ENCODE data around the gene NXPH3.

NXPH3 gene

DNA sequence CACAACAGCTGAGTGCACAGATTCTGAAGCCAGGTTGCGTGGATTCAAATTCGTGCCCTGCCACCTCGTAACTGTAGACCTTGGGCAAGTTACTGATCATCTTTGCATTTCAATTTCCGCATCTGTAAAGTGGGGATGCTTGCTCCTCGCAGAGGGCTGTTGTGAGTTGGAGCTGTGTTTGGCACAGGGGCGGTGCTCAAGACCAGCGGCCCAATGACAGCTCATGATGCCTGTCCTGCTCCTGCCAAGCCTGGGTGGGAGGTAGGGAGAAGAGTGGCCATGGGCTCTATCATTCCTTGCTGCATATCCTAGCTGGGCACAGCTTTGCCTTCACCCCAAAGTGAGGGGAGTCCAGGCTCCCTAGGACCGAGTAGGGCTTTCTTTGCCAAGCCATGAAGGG is 12.6 kb downstream of the NXPH3 start:
- TF ChIP-seq EZH2phosphoT487 (IDR thresholded peaks at IDR 0.05; ENCODE audit: borderline replicate concordance), result no peak
- TF ChIP-seq, protein P1, sequence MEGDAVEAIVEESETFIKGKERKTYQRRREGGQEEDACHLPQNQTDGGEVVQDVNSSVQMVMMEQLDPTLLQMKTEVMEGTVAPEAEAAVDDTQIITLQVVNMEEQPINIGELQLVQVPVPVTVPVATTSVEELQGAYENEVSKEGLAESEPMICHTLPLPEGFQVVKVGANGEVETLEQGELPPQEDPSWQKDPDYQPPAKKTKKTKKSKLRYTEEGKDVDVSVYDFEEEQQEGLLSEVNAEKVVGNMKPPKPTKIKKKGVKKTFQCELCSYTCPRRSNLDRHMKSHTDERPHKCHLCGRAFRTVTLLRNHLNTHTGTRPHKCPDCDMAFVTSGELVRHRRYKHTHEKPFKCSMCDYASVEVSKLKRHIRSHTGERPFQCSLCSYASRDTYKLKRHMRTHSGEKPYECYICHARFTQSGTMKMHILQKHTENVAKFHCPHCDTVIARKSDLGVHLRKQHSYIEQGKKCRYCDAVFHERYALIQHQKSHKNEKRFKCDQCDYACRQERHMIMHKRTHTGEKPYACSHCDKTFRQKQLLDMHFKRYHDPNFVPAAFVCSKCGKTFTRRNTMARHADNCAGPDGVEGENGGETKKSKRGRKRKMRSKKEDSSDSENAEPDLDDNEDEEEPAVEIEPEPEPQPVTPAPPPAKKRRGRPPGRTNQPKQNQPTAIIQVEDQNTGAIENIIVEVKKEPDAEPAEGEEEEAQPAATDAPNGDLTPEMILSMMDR (conservative IDR thresholded peaks at IDR 0.05; ENCODE audit: low read length), result no peak
- no peak overlapping the region for H3K4me2 ChIP-seq (ENCODE audit: low read depth, low read length, poor library complexity, severe bottlenecking)
- no peaks in the 10 kb centered on the region for H3K36me3 ChIP-seq (ENCODE audit: insufficient read depth, low read length)

DNA sequence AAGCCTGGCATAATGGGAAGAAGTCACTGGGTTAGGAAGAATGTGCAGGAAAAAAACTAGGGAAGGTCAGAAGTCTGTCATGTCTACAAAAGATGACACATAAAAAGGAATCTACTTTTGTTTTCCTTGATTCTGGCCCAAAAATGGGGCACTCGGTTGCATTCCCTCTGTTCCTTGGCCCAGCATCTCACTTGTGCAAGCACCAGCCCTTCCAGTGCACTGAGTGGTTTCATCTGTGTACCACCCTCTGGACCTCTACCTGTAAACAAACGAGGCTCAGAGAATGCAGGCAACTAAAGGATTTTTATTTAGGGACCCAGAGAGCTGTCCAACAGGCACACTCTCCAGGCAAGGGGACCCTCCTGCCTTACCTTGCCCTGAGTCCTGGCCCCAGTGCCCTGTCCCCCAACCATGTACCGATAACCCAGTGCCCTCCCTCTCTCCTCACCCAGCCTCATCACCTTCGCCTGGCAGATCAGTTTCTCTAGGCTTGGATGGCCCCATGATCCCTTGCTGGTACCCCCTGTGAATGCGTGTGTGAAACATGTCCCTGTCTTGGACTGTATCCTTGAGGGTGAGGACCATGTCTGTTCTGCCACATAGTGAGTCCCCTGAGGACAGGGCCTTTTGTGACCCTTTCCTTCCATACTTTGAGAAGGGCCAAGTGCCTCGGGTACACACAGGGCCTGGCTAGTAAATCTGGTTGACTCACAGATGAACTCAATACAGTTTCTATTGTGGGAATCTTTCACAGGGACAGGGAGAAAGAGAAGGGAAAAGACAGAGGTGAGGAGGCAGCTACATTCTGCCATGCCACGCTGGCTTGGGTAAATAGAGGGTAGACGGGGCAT is 13.3 kb downstream of the NXPH3 start:
- H3K9me2 ChIP-seq (replicated peaks; ENCODE audit: low read depth, low read length), result no peaks in the 10 kb centered on the region
- H3F3A ChIP-seq (ENCODE audit: low read depth), result no peaks in the 10 kb centered on the region
- H3K9me3 ChIP-seq (ENCODE audit: insufficient read depth, low read depth, low read length), result no peaks in the 10 kb centered on the region
- no peak overlapping the region for H2AFZ ChIP-seq (ENCODE audit: low read length)
- H3K79me2 ChIP-seq (ENCODE audit: insufficient read depth, low read length), result no peaks in the 10 kb centered on the region
- H3K36me3 ChIP-seq (ENCODE audit: insufficient read depth, low read length), result no peaks in the 10 kb centered on the region
- H4K20me1 ChIP-seq (ENCODE audit: insufficient read depth, low read length, poor library complexity, severe bottlenecking), result no peaks in the 10 kb centered on the region
- no peak overlapping the region for H3K4me2 ChIP-seq (ENCODE audit: low read depth, low read length, poor library complexity, severe bottlenecking)
- H3K9ac ChIP-seq (ENCODE audit: low read depth, low read length, poor library complexity, severe bottlenecking), result no peak overlapping the region
- TF ChIP-seq EZH2phosphoT487 (IDR thresholded peaks at IDR 0.05; ENCODE audit: borderline replicate concordance), result no peak
- TF ChIP-seq, protein P1 (conservative IDR thresholded peaks at IDR 0.05; ENCODE audit: low read length), result no peak
- H3K27me3 ChIP-seq (ENCODE audit: insufficient read depth, low read length, poor library complexity, severe bottlenecking), result no peaks in the 10 kb centered on the region
- no peak overlapping the region for H3K4me3 ChIP-seq (ENCODE audit: low read length, poor library complexity, severe bottlenecking)
- no peaks in the 10 kb centered on the region for H3K4me1 ChIP-seq (ENCODE audit: insufficient read depth, low read length, poor library complexity, severe bottlenecking)

More for the DNA sequence above, 12.6 kb downstream of the NXPH3 start:
- Histone ChIP-seq H3K9me3 (ENCODE audit: insufficient read depth, low read depth, low read length) (no peaks in the 10 kb centered on the region), H3K4me3 (ENCODE audit: low read length, poor library complexity, severe bottlenecking) (no peak overlapping the region), H2AFZ (ENCODE audit: low read length) (no peak overlapping the region), H3K4me1 (ENCODE audit: insufficient read depth, low read length, poor library complexity, severe bottlenecking) (no peaks in the 10 kb centered on the region), H3K27me3 (ENCODE audit: insufficient read depth, low read length, poor library complexity, severe bottlenecking) (no peaks in the 10 kb centered on the region), H3K9me2 (replicated peaks; ENCODE audit: low read depth, low read length) (no peaks in the 10 kb centered on the region), H3F3A (ENCODE audit: low read depth) (no peaks in the 10 kb centered on the region), H3K79me2 (ENCODE audit: insufficient read depth, low read length) (no peaks in the 10 kb centered on the region), H4K20me1 (ENCODE audit: insufficient read depth, low read length, poor library complexity, severe bottlenecking) (no peaks in the 10 kb centered on the region), H3K9ac (ENCODE audit: low read depth, low read length, poor library complexity, severe bottlenecking) (no peak overlapping the region)

DNA sequence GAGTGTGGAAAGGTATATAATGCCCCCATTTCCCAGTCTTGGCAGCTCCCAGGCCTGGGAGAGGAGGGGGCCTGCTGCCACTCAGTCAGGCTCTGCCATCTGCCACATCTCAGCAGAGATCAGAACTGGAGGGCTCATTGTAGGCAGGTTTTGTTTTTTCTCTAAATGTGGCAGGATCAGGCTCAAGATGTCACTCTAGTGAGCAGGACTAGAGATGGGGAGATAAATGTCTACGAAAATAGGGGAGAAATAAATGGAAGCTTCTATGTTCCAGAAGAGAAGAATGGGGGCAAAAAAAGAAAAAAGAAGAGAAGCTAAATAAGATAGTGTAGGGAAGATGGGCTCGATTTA is 13.9 kb downstream of the NXPH3 start:
- Histone ChIP-seq H3K27me3 (ENCODE audit: insufficient read depth, low read length, poor library complexity, severe bottlenecking) (no peaks in the 10 kb centered on the region), H3K36me3 (ENCODE audit: insufficient read depth, low read length) (no peaks in the 10 kb centered on the region), H2AFZ (ENCODE audit: low read length) (no peak overlapping the region), H3K4me2 (ENCODE audit: low read depth, low read length, poor library complexity, severe bottlenecking) (no peak overlapping the region), H3K9me3 (ENCODE audit: insufficient read depth, low read depth, low read length) (no peaks in the 10 kb centered on the region), H3K9me2 (replicated peaks; ENCODE audit: low read depth, low read length) (no peaks in the 10 kb centered on the region), H3K9ac (ENCODE audit: low read depth, low read length, poor library complexity, severe bottlenecking) (no peak overlapping the region), H3K4me1 (ENCODE audit: insufficient read depth, low read length, poor library complexity, severe bottlenecking) (no peaks in the 10 kb centered on the region), H4K20me1 (ENCODE audit: insufficient read depth, low read length, poor library complexity, severe bottlenecking) (no peaks in the 10 kb centered on the region), H3F3A (ENCODE audit: low read depth) (no peaks in the 10 kb centered on the region), H3K4me3 (ENCODE audit: low read length, poor library complexity, severe bottlenecking) (no peak overlapping the region), H3K79me2 (ENCODE audit: insufficient read depth, low read length) (no peaks in the 10 kb centered on the region)
- TF ChIP-seq, protein P1 (conservative IDR thresholded peaks at IDR 0.05; ENCODE audit: low read length), result no peak
- no peak for TF ChIP-seq EZH2phosphoT487 (IDR thresholded peaks at IDR 0.05; ENCODE audit: borderline replicate concordance)

All from Loucy (cell line).